Limb (tissue), 2 donors: ENCODE measurements around the gene EPS8.
"Not testable (repeated sequence)": the region's sequence is repeated elsewhere in the genome, so short reads cannot be mapped to it uniquely, and the experiment has no call there.

Source experiments
- DNase-seq, 2 donors: peaks; one replicate each; pipeline ENCODE4 v3.0.0-alpha.2; 2016; ENCODE audit errors: extremely low spot score in 2 of 2

Gene EPS8

DNA sequence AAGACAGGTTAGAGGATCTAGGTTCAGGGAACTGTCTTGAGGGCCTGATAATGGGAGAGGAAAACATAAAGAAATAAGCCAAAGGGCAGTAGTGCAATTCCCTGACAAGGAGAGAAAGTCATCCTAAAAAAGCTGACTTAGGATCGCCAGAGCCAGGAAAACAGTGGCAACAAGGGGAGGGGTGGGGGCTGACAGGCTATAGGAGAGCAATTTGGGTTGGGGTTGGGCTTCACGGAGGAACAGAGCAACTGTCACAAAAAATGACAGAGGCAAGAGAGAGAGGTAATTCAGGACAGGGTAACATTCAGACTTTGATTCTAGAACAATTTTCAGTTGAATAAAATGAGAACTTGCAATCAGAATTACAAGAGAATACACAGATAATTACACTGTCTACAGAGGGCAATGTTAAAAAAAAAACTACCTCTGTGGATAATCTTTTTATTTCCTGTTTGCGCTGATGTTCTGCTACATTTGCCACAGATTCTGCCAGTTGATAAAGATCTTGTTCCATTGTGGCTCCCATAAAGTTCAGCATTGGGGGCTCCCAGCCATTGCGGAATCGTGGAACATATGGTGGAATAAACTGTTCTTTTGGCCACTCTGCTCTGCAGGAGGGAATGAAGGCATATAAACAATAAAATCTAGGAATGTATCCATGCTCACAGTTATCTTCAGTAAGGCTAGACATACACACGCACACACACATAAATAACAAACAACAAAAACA is 138.6 kb downstream of the EPS8 start:
- DNase-seq, result no peak

DNA sequence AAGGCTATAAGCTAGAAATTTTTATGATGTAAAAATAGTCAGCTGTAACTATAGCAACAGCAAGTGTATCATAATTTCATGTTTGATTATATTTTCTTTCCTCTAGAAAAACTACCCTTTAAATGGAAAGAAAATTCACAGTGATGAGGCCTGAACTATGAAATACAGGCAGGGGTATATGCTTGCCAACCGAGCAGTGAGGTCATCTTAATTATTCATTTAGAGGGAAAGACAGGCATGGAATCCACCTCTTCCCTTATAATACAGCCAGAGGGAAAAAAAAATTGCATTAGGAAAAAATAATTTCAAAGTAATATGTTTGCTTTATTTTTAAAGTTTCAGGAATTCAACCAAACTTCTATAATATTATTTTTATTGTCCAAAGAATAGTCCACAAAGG is 139.8 kb downstream of the EPS8 start:
- no peak for DNase-seq

DNA sequence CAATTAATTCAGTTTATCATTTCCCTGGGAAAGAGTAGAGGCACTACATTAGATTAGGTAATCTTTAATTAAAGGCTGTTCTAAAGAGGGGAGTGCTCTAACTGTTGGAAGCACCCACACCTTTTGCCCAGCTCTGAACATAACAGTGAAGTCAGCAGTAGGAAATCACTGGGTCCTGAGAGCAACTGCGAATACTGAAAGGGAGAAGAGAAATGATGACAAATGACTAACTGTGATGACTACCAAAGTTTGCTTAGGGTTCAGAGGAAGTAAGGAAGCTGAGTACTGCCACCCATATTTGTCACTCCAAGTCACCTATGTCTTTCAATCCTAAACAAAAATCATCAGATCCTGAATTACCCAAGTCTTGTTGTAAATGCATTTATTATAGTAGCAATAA is 140.6 kb downstream of the EPS8 start:
- no peak for DNase-seq

DNA sequence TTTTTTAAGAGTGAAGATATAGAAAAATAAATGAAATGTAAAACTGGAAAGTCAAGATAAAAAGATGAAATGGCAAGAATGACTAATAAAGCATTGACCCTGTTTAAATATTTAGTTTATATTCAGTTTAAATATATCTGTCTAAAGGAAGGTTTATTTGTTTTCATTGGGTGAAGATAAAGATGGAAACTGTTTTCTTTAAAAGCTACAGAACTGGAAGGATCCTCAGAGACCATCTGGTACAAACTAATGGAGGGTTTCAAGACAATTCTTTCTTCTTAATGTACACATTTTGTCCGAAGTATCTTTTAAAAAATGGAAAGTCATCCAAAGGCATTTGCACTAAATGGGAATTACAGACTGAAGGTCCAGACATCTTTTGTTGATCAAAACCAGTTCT is 142.6 kb downstream of the EPS8 start:
- no peak for DNase-seq

DNA sequence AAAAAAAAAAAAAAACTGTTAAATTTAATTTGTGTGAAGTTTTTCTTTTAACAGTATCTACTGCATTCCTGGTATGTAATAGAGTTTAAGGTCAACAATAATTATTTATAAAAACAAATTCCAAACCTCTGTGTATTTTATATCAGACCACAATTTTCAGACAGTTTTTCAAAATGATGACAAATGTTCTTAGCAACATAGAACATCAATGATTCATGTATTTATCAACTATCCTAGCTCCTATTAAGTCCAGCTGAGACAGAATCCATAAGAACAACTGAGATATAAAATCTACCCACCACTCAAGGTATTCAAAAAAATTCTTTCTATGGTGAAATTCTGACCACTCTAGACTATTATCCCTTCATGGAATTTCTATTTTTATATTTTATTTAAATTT is 144.5 kb downstream of the EPS8 start:
- no peak for DNase-seq

DNA sequence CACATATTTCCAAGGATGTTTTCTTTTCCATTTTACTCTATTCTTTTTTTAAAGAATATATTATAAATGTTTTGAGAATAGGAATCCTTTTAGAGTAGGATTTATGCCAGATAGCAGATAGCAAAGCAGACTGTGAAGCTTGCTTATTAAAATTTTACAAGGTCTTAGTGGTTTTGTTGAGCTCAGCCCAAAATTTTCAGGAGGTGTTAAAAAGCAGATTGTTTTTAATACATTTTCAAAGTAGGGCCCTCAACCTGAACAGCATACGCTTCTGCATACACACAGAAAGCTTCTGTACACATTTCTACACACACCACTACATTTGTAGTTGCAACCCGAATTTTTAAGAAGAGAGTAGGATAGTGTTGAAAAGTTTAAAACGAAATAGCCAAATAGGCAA is 151.0 kb downstream of the EPS8 start:
- no peak for DNase-seq

DNA sequence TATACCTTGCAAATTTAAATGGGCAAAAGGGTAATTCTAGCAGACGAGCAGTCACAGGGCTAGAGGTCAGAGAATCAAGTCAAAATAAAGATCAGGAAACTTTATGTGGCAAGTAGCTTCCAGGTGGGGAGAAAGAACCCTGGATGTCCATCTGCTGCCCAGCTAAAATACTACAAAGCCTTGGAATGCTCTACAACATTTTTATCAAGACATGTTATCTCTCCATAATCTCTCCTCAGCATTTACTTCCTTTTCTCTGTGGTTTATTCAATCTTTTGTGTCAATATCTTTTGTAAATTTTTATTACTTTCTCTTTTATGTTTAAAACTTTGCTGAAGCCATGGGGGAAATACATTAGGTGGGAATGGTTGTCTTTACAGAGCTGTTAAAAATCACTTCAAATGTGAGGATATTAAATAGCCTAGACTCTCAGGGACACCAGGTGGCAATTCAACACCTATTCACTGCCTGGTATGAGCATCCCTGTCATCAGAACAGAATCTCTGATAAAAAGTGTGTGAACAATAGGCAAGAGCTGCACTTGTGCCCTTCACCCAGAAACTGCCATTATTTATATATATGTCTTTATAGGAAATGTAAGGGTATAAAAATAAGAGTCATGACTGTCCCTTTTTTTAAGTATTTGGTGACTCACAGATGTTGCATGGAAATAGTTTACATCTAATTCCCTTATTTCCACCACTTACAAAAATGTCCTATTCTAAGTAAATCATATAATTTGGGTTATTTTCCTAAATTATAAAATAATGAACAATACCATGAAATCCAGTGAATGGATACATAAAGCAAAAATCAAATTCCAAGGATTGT is 152.9 kb downstream of the EPS8 start:
- no peak for DNase-seq

DNA sequence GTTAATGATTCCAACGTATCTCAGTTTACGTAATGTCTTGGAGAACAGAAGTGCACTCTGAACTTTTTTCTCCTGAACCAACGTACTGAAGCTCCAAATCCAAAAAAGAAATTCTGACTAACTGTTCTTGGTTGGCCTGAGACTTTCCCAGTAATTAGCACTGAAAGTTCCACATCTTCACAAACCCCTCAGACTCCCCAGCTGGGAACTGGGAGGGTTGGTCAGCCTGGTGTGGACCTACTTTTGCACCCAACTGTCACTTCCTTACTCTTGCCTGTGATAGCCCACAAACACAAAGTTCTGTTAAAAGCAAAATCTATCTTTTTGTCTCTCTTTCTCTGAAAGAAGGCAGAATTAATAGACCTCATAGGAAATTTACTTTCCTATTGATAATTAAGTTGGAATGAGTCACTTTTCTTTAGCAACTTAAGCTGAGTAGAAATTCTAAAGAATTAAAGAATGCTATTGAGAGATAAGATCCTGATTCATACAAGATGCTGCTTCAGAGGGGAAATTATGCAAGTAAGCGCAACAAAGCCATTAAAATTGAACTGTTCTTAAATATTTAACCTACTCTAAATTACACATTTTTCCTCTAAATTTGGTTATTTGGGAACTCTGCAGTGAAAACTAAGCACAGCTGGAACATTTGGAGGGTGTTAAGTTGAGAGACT is 155.0 kb downstream of the EPS8 start:
- DNase-seq, result no peak

DNA sequence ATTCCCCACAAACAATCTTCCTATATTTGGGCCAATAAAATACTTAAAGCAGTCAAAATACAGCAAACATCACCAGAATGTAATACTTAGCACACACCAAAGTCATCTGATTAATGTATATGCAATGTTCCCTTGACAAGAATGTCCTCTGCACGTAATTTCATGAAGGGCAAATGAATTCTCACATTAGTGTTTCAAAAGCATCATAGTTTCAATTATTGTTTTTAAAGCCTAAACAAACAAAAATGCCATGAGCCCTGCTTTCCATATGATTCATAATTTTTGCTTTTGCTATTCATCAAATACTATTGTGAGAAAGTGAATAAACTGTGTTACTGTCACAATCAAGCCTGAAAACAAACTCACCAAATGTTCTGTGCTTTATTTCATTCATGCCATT is 156.0 kb downstream of the EPS8 start:
- DNase-seq, result no peak

DNA sequence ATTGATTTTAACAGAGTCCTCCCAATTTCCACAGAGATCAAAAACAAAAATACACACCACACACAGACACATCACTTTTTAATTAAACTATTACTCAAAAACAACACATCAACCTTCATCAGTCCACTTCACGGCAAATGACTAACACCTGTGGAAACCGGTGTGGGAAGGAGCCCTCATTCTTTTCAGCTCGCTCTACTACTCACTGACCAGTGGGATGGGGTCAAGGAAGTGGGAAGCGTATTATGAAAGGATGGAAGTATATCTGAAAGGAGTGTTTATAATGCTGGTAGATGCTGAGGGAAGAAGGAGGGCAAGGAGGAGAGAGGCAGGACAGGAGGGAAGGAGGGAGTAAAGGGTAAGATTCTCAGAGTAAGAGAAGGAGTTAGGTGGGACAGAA is 156.5 kb downstream of the EPS8 start:
- DNase-seq, result no peak

DNA sequence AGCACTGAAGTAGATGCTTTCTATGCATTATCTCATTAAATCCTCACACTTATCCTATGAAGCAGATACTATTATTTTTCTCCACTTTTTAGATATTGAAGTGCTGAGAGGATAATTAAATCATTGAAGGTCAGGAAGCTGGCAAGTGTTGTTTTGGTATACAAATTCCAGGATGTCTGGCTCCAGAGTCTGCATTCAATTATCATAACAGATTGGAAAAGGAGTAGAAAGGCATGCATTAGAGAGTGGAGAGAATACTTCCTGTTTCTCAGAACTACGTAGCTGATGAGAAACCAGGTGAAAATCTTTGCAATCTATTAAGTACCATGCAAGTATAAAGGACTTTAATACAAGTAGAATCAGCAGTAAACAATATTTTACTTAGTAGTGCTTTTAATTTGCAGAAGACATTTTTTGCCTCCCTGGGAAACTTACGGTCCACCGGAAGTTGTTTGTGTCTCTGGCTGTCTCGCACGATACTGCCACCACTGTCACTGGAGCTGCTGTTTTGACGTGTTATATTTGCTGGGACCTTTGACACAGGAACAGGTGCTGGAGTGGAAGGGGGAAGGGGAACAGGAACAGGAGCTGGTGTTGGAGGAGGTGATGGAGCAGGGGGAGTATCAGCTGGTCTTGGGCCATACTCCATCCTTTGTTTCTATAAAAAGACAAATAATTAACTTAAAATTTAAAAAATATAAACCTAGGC is 158.0 kb downstream of the EPS8 start:
- no peak for DNase-seq

DNA sequence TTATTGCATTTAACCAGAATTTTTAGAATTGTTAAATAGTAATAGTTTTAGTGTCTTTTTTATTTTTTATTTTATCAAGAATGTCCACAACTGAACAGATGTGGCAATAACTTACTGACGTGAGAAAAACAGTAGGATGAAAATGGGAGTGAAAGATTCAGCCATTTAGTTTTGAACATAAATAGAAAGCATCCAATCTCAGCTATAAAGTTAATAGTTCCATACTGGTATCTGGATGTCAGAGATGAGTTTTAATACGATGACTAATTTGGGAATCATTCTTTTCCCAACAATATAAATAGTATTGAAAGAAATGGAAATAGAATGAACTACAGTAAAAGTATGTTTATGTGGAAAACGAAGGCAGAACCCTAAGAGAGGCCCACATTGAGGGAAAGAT is 159.4 kb downstream of the EPS8 start:
- no peak for DNase-seq

DNA sequence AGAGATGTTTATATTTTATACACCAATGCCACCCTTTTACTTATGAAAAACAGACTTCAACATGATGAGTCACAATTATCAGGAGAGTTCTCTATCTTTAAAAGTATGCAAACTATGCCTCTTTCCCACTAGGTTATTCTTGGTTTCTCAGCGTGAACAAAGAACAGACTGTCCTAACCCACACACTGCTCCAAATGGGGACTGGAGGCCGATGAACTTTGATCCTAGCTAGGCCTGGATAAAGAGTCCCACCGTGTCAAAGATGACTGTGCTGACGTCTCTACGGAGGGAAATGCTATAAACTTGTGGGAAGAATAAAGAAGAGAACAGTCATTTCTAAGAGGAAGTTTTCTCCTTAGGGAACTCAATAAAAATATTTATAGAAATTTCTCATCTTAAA is 160.1 kb downstream of the EPS8 start:
- peak; percentile 37 to 56 for DNase-seq

DNA sequence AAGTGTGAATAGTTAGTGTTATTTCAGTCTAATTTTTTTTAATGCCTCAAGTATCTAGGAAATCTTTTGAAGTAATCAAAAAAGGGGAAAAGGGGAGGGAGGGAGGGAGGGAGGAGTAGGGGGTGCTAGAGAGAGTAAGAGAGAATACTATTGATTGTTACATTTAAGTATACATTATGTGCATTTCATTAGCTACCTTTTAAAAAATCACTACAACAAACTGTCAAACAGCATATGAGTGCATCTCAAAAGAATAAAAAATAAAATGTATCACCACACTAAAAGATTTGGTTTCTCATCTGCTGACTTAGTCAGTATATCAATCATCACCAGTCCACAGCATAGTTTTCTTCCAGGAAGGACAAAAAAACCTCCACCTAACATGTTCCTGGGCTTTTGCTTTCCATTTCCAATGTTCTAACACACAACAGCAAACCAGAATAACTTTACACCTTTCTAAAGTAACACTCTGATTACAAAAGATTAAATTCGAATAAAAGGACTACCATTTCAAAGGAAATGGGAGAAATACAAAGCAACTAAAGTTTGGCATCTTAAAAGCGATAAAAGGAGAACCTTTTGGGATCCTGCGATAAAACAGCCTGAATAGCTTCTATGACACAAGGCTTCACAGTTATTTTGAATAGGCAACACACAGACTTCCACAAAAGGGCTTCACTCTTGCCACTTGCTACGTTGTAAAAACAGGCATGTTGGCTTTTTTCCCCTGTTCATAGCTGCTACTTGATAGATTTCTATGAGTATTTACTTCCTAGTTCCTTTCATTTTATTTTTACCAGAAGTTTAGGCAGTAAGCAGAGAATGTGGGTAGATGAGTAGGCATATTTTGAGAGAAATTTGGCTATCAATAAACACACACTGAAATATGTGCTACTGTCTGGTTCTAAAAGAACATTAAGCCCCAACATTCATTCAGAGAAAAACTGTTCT is 160.9 kb downstream of the EPS8 start:
- DNase-seq, result no peak

DNA sequence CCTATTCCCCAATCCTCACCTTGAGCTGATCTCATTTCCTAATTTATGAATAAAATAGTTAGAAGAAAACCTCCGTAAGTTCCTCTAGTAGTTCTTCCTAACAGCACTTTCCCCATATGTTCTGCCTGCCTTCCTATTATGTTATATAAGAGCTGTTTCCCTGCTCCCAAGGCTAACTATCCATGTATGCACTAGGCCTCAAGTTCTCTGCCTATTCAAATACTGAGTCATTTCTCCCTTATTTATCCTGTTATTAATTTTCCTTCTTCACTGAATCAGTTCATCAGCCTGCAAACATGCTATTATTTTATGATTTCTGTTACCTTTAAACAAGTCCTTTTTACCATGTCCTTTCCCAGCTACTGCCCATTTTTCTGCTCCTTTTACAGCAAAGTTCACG is 164.1 kb downstream of the EPS8 start:
- no peak for DNase-seq

DNA sequence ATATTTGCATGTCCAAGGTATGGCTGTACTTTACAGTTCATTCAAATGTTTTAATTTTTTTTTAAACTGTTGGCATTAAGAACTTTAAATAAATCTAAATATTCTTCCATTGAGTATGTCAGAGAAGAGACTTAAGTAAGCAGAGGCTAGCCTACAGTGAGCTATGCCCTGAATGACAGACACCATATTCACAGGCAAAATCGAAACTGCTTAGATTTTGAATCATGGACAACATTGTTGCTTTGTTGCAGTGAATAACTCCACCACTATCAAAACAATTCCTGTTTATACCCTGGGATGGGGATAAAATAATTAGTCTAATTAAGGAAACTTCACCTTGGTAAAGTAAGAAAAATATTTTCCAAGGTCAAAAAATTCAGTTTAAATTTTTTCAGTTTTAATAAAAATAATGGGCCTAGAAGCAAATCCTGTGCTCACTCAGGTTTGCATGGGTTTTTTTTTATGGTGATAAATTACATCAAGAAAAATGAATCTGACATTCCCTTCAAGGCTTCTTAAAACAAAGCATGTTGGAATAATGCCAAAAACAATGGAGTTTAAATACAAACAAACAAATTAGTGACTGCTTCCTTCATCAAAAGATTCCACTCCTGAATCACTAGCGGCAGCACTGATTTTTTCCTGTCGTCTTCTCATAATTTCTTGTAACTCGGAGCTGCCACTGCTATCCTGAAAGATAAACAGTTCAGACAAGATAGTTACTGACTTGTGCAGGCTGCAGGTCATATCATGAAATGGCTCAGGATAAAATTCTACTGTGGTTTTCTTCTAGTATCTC is 168.2 kb downstream of the EPS8 start:
- DNase-seq, result no peak

DNA sequence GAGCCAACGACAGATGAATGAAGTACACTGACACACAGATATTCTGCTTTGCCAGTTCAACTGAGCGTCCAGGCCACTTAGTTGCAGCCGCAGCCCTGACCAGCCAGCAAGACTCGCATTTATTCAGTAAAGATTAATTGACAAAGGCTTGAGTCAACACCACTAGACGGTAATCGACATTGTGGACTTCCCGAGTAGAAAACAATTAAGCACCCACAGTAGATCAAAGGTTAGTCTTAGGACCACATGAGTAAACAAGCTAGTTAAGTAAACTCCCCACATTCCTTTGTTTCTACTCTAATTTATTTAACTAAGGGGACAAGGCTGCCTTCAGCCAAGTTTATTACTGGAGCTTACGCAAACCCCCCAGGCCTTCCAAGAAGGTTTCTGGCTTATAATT is 172.7 kb downstream of the EPS8 start:
- DNase-seq, result not testable (repeated sequence)

DNA sequence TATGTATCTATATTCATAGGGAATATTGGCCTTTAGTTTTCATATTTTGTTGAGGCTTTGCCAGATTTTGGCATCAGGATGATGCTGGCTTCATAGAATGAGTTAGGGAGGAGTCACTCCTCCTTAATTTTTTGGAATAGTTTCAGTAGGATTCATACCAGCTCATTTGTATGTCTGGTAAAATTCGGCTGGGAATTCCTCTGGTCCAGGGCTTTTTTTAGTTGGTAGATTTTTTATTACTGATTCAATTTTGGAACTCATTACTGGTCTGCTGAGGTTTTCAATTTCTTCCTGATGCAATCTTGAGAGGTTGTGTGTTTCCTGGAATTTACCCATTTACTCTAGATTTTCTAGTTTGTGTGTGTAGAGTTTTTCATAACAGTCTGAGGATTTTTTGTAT is 175.2 kb downstream of the EPS8 start:
- no peak for DNase-seq

DNA sequence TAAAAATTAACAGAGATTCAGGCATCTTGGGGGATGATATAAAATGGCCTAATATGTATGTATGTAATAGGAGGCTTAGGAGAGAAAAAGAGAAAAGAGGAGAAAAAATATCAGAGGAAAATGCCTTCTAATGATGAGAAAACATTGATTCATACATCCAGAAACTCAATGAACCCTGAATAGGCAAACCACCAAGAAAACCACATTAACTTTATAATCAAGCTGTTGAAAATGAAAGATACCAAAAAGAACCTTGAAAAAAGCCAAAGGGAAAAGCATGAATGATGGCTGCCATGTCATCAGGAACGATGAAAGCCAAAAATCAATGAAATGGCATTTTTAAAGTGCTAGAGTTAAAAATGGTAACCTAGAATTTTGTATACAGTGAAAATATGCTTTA is 180.2 kb downstream of the EPS8 start:
- DNase-seq, result no peak

DNA sequence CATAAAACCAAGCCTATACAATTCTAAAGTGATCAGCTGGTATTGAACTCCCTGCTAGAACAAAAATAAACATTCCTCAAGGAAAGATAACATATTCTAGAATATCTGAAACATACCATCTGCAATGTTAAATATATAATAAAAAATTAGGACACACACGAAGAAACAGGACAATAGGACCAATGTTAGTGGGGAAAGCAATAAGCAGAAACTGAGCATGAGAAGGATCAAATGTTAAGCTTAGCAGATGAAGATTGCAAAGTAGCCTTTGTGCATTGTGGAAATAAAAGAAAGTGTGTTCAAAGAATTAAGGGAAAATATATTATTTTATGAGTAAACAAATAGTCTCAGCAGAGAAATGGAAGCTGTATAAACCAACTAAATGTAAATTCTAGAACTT is 180.8 kb downstream of the EPS8 start:
- DNase-seq, result no peak
